ENCODE measurements around the gene ACTR5.
A peak's percentile ranks its signal among the peaks of the same experiment; 100 is the strongest.

Gene ACTR5

GRCh38 chr20:38748097-38748860 lies at the start of gene ACTR5:
Gene ACTR5, plus strand, starts transcription at chr20:38748460. Its CDS starts 19 bp downstream, at chr20:38748479.
- no peak for TF ChIP-seq CTCF (IDR thresholded peaks at IDR 0.05)
- peak; percentile 93 for DNase-seq (ENCODE audit: low spot score)
- Histone ChIP-seq H3K4me3 (peak within 1 kb of the TSS; percentile 86), H3K27ac (peak within 1 kb of the TSS; percentile 88 to 93)

GRCh38 chr20:38698541-38698940 lies 49.7 kb upstream of the ACTR5 start:
- Histone ChIP-seq H3K4me3 (no peak overlapping the region), H3K27ac (no peak overlapping the region)
- DNase-seq (ENCODE audit: low spot score) = no peak
- no peak for TF ChIP-seq CTCF (IDR thresholded peaks at IDR 0.05)

- DNase-seq (ENCODE audit: low spot score) = no peak
- TF ChIP-seq CTCF (IDR thresholded peaks at IDR 0.05) = no peak
- Histone ChIP-seq H3K4me3 (no peak overlapping the region), H3K27ac (no peak overlapping the region)
Measured at GRCh38 chr20:38700141-38700540, 48.1 kb upstream of the ACTR5 start.

GRCh38 chr20:38700926-38701325 lies 47.3 kb upstream of the ACTR5 start:
- H3K4me3 ChIP-seq = no peak overlapping the region
- no peak for DNase-seq (ENCODE audit: low spot score)
- no peak overlapping the region for H3K27ac ChIP-seq
- no peak for TF ChIP-seq CTCF (IDR thresholded peaks at IDR 0.05)

GRCh38 chr20:38703526-38703925 lies 44.7 kb upstream of the ACTR5 start:
- Histone ChIP-seq H3K4me3 (no peak overlapping the region), H3K27ac (no peak overlapping the region)
- no peak for DNase-seq (ENCODE audit: low spot score)
- TF ChIP-seq CTCF (IDR thresholded peaks at IDR 0.05) = no peak

DNA sequence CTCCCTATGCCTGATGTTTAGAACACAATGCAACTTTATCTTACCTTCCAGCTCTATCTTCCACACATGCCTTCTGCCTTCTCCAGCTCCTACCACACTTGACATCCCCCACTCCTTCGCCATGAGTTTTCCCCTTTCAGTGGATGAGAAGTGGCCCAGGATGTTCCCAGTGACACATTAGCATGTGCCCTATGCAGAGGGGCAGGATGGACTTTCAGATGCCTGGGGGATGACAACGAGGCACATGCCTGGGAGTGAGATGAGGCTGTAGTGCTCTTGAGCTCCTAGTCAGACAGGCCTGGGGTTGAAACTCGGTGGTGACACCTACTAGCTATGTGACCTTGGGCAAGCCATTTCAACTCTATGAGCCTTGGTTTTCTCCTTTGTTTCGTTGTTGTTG lies 44.1 kb upstream of the ACTR5 start:
- TF ChIP-seq CTCF (IDR thresholded peaks at IDR 0.05) = no peak
- Histone ChIP-seq H3K4me3 (no peak overlapping the region), H3K27ac (no peak overlapping the region)
- DNase-seq (ENCODE audit: low spot score) = no peak

DNA sequence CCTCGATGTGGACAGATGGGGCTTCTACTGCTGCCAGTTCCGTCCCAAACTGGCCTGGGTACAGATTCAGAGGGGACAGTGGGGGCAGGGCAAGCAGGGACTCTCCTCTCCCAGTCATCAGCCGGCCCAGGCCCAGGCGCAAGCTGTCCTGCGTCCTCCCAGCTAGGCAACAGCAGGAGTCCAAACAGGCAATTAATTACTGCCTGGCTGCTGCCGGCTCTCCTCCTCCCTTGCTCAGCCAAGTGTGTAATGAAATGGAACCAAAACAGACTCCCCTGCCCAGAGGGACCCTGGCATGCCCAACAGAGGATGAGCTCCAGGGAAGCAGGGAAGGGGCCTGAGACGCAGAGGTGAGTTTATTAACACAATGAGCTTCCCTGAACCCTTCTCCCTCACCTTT lies 41.8 kb upstream of the ACTR5 start:
- no peak for DNase-seq (ENCODE audit: low spot score)
- H3K27ac ChIP-seq = no peak overlapping the region
- H3K4me3 ChIP-seq = no peak overlapping the region
- no peak for TF ChIP-seq CTCF (IDR thresholded peaks at IDR 0.05)
